Fibroblast of villous mesenchyme (primary cell): ENCODE results near the gene CD3D. TPM values are rescaled to one million over a fixed set of nuclear protein-coding genes. Genes with fewer than 3 reads are reported as not detected.
"Not testable (repeated sequence)": the region's sequence is repeated elsewhere in the genome, so short reads cannot be mapped to it uniquely, and the experiment has no call there.

Source experiments
- DNase-seq: peaks from one replicate; pipeline ENCODE4 v3.0.0-alpha.2; 2010; ENCODE audit warnings: low read depth
- H3K4me3 ChIP-seq: 2 replicates; pipeline ENCODE4 v1.5.1; 2011; ENCODE audit warnings: low read depth, mild to moderate bottlenecking, low read length
- total RNA-seq: library from RNA; depleted of rRNA; stranded (reverse); fragments of >200 nt; gene quantifications from 2 replicates; pipeline ENCODE4 v1.2.3, GENCODE V29; 2012
- TF ChIP-seq, protein P1 (sequence below): IDR thresholded peaks from 2 replicates; pipeline ENCODE4 v1.5.1; 2012; ENCODE audit warnings: low read depth, mild to moderate bottlenecking, low read length; ENCODE audit not compliant: insufficient read depth

CD3D gene
- total RNA-seq, 1 donor = not detected

DNA sequence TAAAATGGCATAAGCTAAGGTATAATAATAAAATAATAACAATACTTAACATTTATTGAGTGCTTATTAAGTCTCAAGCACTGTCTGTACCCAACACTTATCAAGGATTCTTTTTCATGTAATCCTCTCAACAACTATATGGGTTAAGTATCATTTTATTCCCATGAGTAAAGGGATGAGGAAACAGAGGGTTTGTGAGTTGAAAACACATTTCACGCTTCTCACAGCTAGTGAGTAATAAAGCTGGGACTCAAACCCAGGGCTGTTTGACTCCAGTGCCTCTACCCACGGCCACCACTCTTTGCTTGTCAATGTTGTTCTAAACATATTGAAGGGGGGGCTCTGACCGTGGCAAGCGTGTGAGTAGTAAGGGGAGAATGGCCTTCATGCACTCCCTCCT is 29.3 kb downstream of the CD3D start:
- DNase-seq = no peak
- TF ChIP-seq, protein P1, sequence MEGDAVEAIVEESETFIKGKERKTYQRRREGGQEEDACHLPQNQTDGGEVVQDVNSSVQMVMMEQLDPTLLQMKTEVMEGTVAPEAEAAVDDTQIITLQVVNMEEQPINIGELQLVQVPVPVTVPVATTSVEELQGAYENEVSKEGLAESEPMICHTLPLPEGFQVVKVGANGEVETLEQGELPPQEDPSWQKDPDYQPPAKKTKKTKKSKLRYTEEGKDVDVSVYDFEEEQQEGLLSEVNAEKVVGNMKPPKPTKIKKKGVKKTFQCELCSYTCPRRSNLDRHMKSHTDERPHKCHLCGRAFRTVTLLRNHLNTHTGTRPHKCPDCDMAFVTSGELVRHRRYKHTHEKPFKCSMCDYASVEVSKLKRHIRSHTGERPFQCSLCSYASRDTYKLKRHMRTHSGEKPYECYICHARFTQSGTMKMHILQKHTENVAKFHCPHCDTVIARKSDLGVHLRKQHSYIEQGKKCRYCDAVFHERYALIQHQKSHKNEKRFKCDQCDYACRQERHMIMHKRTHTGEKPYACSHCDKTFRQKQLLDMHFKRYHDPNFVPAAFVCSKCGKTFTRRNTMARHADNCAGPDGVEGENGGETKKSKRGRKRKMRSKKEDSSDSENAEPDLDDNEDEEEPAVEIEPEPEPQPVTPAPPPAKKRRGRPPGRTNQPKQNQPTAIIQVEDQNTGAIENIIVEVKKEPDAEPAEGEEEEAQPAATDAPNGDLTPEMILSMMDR = no peak
- no peak overlapping the region for H3K4me3 ChIP-seq

DNA sequence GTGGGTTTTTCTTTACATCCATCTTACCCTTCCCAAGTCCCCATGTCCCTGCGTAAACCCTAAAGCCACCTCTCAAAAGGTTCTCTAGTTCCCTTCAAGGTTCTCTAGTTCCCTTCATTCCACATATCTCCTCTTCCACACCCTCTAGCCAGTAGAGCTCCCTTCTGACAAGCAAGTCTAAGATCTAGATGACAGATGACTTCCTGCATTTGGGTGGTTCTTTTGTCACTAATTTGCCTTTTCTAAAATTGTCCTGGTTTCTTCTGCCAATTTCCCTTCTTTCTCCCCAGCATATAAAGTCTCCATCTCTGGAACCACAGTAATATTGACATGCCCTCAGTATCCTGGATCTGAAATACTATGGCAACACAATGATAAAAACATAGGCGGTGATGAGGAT is 30.2 kb downstream of the CD3D start:
- TF ChIP-seq, protein P1 = no peak
- no peak overlapping the region for H3K4me3 ChIP-seq
- no peak for DNase-seq

DNA sequence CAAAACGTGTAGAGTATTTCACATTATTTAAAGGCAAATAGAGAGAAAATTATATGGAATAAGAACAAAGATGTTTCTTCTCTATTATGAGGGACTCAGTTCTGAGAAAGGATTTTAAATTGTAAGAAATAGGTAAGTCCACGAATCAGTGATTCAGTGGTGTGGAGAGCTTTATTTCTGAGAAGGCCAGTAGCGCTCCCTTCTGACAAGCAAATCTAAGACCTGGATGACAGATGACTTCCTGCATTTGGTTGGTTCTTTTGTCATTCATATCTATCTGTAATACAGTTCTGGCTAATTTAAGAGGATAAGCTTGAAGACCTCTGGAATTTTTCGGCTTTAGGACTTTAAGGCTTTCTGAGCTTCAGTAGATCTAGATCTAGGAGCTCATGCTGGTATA is 31.0 kb downstream of the CD3D start:
- TF ChIP-seq, protein P1 = no peak
- no peak overlapping the region for H3K4me3 ChIP-seq
- DNase-seq = no peak

DNA sequence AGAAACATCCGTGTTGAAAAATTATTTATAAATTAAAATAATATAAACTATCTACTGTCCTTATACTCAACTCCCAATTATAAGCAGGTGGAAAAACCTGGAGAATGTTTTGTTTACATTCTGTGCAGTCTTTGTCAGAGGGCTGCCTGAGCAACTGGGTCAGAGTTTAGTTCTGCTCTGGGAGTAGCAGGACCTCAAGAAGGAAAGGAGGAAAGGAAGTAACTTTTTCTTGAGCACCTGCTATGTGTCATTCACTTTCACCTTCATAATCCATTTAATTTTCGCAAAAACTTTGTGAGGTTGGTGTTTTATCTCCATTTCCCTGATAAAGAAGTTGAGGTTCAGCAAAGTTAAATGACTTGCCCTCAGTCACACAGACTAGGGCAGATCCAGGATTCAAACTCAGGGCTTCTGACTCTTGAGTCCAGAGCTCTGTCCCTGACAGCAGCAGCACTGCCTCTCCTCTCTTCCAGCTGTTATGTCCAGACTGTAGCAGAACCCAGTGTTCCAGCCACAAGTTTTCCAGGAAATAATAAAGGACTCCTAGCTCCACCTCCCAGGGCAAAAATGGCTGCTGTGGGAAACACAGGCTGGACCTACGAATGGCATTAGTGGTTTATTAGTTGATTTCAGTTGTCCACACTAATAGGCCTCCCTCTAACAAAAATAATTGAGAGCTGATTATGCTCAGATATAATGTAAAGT is 31.6 kb downstream of the CD3D start:
- DNase-seq = no peak
- no peak overlapping the region for H3K4me3 ChIP-seq
- TF ChIP-seq, protein P1 = no peak

DNA sequence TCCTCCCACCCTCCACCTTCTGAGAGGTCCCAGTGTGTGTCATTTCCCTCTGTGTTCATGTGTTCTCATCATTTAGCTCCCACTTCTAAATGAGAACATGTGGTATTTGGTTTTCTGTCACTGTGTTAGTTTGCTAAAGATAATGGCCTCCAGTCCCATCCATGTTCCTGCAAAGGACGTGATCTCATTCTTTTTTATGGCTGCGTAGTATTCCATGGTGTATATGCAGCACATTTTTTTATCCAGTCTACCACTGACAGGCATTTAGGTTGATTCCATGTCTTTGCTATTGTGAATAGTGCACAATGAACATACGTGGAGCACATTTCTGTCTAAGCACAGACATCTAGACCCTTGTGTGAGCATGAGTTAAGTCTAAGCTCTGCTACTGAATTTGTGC is 32.2 kb downstream of the CD3D start:
- H3K4me3 ChIP-seq = no peak overlapping the region
- DNase-seq = no peak
- TF ChIP-seq, protein P1 = no peak

DNA sequence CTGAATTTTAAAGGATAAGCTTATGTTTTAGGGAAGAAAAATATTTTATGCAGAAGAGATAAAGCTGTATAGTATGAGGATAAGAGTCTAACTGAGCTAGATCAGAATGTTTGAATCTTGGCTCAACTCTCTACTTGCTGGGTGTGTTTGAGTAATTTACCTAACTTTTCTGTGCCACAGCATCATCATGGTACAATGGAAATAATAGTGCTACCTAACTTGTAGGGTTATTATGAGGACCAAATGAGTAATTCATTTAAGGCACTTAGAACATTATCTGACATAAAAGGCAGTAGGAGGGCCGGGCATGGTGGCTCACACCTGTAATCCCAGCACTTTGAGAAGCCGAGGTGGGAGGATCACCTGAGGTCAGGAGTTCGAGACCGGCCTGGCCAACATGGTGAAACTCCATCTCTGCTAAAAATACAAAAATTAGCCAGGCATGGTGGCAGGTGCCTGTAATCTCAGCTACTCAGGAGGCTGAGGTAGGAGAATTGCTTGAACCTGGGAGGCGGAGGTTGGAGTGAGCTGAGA is 33.4 kb downstream of the CD3D start:
- not testable (repeated sequence) for H3K4me3 ChIP-seq

DNA sequence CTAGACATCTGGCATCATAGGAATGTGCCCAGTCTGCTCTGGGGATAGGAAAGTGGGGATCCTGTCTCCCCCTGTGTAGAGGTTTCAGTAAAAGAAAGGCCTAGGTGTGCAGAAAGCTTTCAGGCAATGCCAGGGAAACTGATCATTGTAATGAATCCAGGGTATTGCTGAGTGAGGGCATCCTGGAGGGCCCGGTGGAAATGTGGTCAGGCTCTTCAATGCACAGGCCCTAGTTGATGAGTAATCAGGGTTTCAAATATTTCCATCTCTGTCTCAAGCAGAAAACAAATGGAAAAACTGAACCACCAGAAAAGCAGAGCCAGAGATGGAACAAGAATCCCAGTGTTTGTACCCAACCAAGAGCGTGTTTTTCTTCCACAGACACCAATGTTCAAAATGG is 35.9 kb downstream of the CD3D start:
- TF ChIP-seq, protein P1 = no peak
- no peak for DNase-seq
- H3K4me3 ChIP-seq = no peak overlapping the region

More for the DNA sequence above, 33.4 kb downstream of the CD3D start:
- DNase-seq = not testable (repeated sequence)
